ENCODE measurements around the gene CSF1.
A peak's percentile ranks its signal among the peaks of the same experiment; 100 is the strongest.
"Not testable (repeated sequence)": the region's sequence is repeated elsewhere in the genome, so short reads cannot be mapped to it uniquely, and the experiment has no call there.

Gene CSF1

GRCh38 chr1:109902204-109902985, 8.3 kb upstream of the CSF1 start:
- DNase-seq = no peak

DNA sequence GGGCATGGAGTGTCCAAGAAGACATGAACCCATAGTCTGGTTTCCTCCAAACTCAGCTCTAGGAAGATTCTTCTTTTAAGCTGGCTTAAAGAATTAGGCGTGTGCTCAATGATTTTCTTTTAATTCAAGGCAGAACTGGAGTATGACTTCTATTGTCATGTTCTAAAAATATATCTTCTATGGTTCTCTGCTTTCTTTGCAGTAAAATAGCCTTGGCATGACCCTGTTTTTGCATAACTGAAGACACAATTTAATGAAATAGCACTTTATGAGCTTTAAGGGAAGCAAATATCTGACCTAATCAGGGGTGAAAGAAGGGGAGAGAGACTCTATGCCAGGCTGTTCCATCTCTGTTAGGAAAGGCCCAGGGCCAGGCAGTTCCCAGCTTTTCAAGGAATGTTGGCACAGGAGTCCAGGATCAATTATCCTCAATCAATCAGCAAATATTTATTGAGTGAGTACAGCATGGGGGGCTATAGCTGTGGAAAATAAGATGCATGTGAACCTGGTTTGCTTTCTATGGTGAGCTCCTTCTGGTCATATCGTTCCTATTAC, 7.2 kb upstream of the CSF1 start:
- no peak for DNase-seq

GRCh38 chr1:109904105-109904817, 6.4 kb upstream of the CSF1 start:
- peak; percentile 88 to 91 for DNase-seq

DNA sequence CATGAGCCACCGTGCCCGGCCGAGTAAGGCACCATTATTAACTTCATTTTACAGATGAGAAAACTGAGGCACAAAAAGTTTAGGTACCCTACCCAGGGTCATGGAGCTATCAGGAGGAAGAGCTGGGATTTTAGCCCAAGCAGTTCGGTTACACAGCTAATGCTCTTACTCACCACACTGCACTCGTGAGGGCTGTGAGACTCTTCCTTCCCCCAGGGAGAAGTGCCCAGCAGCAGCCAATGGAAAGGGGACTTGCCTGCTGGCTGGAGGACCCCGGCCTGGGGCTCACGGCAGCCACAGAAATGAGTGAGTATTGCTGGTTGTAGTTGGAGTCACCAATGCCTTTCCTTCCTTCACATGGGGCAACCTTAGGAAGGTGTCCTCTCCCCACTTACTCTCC, 5.2 kb upstream of the CSF1 start:
- no peak for DNase-seq

- no peak for DNase-seq
Observed at GRCh38 chr1:109906160-109906838, 4.3 kb upstream of the CSF1 start.

GRCh38 chr1:109906839-109907180, 3.8 kb upstream of the CSF1 start:
- no peak for DNase-seq

GRCh38 chr1:109907190-109907774, 3.4 kb upstream of the CSF1 start:
- DNase-seq = no peak

GRCh38 chr1:109908836-109909235, 1.8 kb upstream of the CSF1 start:
- DNase-seq = no peak

DNA sequence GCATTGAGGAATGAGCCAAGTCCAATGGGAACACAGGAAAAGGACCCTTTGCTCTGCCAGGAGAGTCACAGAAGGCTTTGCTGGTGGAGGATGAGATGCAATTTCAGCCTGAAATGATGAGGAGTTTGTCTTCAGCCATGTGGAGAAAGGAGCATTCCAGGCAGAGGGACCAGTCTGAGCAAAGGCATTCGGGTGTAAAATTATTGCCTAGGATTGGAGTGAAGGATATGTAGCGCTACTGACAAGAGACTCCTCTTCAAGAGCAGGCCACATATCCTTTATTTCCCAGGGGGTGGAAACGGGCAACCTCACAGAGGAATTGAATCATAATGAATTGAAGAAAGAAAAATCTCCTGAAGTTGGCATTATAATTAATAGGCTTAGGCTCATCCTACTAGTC, 1.1 kb upstream of the CSF1 start:
- no peak for DNase-seq

DNA sequence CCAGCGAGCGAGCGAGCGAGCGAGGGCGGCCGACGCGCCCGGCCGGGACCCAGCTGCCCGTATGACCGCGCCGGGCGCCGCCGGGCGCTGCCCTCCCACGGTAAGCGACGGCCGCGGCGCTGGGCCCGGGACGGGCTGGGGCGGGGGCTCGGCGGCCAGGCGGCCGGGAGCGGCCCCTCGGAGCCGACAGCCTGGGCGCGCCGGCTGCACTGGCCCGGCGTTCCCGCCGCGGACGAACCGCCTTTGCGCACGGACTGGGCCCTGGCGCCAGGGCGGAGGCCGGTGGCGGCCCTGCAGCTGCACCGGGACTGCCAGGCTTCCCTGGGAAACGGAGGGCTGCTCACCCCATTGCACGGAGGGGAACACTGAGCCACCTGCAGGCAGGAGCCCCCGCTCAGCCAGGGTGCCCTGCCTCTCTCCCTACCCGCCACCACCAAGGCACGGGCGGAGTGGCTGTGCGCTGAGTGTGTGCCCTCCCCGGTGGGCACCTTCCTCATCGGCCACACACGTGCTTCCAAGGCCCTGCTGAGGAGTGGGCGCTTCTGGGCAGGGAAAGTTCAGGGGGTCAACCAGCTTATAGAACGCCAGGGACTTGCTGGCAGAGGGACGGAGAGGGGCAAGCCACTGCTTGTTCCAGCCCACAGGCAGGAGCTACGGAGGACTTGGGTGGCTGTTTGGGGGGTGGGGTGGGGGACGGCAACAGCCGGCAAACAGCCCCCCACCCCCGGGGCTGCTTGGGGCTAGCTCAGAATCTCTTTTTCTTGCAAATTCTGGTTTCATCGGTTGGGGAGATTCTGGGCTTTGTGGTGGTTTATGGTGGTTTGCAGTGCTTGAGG, 532 bp downstream of the CSF1 start:
- no peak for DNase-seq

- DNase-seq = no peak
Observed at GRCh38 chr1:109912214-109912861, 1.7 kb downstream of the CSF1 start.

DNA sequence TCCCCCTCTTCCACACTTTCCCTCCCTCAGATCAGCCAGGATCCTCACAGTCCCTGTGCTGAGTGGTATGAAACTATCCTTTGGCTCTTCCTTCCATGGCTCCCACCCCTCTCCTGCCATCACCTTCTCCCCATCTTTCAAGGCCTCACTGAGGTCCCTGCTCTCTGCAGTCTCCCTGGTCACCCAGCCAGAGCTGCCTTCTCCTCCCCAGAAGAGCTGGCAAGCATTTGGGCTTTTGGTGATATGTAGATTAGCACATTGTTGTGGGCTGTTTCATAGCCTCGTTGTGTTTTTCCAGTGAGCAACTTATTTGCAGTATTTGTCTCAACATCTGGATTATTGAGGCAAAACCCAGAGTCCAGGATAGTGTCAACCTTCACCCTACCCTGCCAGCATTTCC, 2.2 kb downstream of the CSF1 start:
- no peak for DNase-seq

GRCh38 chr1:109913360-109913879, 2.8 kb downstream of the CSF1 start:
- no peak for DNase-seq

GRCh38 chr1:109914587-109915240, 4.1 kb downstream of the CSF1 start:
- no peak for DNase-seq

DNA sequence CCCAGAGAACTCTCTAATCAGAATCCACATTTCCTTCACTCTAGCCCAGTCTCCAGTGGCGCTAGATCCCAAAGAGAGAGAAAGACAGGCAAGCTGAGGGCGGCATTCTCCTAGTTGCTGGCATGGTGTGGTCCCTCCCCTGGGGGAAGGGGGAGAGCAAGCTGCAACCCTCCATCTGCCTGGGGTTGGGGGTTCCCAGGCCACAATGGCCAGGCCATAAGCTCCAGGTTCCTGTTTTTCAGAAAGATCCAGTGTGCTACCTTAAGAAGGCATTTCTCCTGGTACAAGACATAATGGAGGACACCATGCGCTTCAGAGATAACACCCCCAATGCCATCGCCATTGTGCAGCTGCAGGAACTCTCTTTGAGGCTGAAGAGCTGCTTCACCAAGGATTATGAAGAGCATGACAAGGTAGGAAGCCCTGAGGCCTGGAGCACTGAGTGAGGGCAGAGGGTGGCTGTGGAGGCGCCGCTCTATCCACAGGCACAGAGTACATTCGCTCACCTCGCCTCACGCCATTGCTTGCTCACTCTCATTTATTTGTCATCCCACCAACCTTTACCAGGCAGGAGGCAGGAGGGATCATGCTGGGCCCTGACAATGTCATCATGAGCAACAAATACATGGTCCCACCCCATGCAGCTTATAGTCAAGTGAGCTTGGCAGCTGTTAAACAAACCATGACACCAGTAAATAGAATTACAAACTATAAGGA, 6.6 kb downstream of the CSF1 start:
- DNase-seq = no peak

DNA sequence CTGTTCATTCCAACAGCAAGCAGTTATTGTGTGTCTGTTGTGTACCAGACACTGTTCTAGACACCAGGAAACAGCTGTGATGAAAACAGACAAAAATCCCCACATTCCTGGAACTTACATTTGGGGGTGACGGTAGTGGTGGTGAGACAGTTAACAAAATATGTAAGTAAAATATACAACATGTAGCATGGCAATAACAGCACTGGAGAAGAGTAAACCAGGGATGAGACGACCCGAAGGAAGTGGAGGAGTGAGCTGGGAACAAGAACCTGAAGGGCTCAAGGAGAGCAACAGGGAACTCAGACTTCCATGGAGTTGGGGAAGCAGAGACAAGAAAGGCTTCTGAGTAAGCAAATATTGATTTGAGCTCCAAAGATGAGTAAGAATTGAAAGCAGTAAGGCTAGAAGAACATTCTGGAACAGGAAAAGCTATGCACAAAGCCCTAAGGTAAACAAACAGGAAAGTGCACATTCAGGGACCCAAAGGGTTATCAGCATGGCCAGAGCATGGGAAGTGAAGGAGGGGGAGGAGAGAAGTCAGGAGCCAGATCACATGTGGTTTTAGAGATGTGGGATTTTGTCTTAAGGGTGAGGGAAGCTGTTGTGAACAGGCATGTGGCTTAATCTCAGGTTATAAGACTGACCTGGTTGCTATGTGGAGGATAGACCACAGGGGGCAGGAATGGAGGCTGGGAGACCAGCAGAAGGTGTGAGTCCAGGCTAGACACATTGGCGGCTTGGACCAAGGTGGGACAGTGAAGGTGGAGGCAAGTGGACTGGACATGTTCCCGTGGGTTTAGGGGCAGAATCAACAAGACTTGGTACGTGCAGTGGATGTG, 7.3 kb downstream of the CSF1 start:
- no peak for DNase-seq

GRCh38 chr1:109918671-109919070, 8.0 kb downstream of the CSF1 start:
- DNase-seq = no peak

GRCh38 chr1:109919303-109919702, 8.7 kb downstream of the CSF1 start:
- DNase-seq = no peak

GRCh38 chr1:109920391-109920790, 9.7 kb downstream of the CSF1 start:
- not testable (repeated sequence) for DNase-seq

Data from hippocampal formation (tissue), 2 donors.